ENCODE results near the gene CCL24.
"Not testable (repeated sequence)": the region's sequence is repeated elsewhere in the genome, so short reads cannot be mapped to it uniquely, and the experiment has no call there.

CCL24 gene

DNA sequence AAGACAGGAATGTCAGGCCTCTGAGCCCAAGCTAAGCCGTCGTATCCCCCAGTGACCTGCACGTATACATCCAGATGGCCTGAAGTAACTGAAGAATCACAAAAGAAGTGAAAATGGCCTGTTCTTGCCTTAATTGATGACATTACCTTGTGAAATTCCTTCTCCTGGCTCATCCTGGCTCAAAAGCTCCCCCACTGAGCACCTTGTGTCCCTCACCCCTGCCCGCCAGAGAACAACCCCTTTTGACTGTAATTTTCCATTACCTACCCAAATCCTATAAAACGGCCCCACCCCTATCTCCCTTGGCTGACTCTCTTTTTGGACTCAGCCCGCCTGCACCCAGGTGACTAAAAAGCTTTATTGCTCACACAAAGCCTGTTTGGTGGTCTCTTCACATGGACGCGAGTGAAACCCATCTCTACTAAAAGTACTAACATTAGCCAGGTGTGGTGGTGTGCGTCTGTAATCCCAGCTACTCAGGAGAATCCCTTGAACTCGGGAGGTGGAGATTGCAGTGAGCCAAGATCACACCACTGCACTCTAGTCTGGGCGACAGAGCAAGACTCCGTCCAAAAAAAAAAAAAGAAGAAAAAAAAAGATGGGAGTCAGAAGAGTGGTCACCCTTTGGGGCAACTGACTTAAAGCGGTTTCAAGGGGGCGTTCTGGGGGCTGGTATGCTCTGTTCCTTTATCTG, 25.3 kb downstream of the CCL24 start:
- H3K27me3 Mint-ChIP-seq (ENCODE audit: low read depth); DNase-seq (ENCODE audit: low spot score); H3K4me1 Mint-ChIP-seq (ENCODE audit: low read depth); H3K36me3 Mint-ChIP-seq (ENCODE audit: low read depth); H3K9me3 Mint-ChIP-seq; H3K27ac Mint-ChIP-seq; H3K4me3 Mint-ChIP-seq: not testable (repeated sequence)

DNA sequence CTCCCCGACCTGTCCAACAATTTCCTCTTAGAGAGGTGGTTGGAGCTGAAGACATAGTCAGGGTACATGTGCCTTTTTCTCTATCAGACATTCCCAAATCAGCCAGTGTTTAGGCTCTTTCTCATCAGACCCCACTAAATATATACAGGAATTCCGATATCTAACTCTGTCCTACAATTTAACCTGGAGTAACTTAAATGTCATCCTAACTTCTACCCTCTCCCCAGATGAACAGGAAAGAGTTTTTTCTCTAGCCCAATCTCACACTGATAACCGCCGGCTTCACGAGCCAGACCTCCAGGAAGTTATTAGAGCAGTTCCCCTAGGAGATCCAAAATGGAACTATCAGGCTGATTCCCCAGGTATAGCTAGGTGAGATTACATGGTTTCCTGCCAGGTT, 30.5 kb downstream of the CCL24 start:
- not testable (repeated sequence) for DNase-seq (ENCODE audit: low spot score); H3K4me3 Mint-ChIP-seq; H3K36me3 Mint-ChIP-seq (ENCODE audit: low read depth); H3K4me1 Mint-ChIP-seq (ENCODE audit: low read depth); H3K9me3 Mint-ChIP-seq; H3K27ac Mint-ChIP-seq
- H3K27me3 Mint-ChIP-seq (ENCODE audit: low read depth), result peaks cover 28% of the 10 kb centered on the region

DNA sequence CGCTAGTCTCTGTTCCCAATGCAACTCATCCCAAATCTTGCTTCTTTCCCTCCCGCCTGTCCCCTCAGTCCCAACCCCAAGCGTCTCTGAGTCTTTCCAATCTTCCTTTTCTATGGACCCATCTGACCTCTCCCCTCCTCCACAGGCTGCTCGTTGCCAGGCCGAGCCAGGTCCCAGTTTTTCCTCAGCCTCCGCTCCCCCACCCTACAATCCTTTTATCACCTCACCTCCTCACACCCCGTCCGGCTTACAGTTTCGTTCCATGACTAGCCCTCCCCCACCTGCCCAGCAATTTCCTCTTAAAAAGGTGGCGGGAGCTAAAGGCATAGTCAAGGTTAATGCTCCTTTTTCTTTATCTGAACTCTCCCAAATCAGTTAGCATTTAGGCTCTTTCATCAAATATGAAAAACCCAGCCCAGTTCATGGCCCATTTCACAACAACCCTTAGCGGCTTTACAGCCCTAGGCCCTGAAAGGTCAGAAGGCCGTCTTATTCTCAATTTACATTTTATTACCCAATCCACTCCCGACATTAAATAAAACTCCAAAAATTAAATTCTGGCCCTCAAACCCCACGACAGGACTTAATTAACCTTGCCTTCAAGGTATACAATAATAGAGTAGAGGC, 32.8 kb downstream of the CCL24 start:
- not testable (repeated sequence) for H3K4me1 Mint-ChIP-seq (ENCODE audit: low read depth); H3K9me3 Mint-ChIP-seq

DNA sequence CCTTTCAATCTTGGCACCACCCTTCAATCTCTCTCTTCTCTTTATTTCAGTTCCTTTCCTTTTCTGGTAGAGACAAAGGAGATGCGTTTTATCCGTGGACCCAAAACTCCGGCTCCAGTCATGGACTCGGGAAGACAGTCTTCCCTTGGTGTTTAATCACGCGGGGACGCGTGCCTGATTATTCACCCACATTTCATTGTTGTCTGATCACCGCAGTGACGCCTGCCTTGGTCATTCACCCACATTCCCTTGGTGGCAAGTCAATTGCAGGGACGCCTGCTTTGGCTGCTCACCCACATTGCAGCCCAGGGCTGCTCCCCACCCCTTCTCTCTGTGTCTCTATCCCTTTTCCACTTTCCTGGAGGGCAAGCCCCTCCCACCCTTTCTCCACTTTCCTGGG, 34.1 kb downstream of the CCL24 start:
- not testable (repeated sequence) for H3K27ac Mint-ChIP-seq; DNase-seq (ENCODE audit: low spot score); H3K4me3 Mint-ChIP-seq; H3K9me3 Mint-ChIP-seq; H3K36me3 Mint-ChIP-seq (ENCODE audit: low read depth)
- Mint-ChIP-seq H3K4me1 (ENCODE audit: low read depth) (peaks cover 11% of the 10 kb centered on the region), H3K27me3 (ENCODE audit: low read depth) (peaks cover 28% of the 10 kb centered on the region)

More for the DNA sequence above, 32.8 kb downstream of the CCL24 start:
- H3K27ac Mint-ChIP-seq; H3K4me3 Mint-ChIP-seq; DNase-seq (ENCODE audit: low spot score); H3K36me3 Mint-ChIP-seq (ENCODE audit: low read depth): not testable (repeated sequence)
- H3K27me3 Mint-ChIP-seq (ENCODE audit: low read depth), result peaks cover 28% of the 10 kb centered on the region

DNA sequence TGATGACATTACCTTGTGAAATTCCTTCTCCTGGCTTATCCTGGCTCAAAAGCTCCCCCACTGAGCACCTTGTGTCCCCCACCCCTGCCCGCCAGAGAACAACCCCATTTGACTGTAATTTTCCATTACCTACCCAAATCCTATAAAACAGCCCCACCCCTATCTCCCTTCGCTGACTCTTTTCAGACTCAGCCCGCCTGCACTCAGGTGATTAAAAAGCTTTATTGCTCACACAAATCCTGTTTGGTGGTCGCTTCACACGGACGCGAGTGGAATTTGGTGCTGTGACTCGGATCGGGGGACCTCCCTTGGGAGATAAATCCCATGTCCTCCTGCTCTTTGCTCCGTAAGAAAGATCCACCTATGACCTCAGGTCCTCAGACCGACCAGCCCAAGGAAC, 34.6 kb downstream of the CCL24 start:
- H3K36me3 Mint-ChIP-seq (ENCODE audit: low read depth); H3K27ac Mint-ChIP-seq; H3K4me3 Mint-ChIP-seq; DNase-seq (ENCODE audit: low spot score); H3K9me3 Mint-ChIP-seq: not testable (repeated sequence)
- peaks cover 28% of the 10 kb centered on the region for H3K27me3 Mint-ChIP-seq (ENCODE audit: low read depth)
- H3K4me1 Mint-ChIP-seq (ENCODE audit: low read depth), result peaks cover 11% of the 10 kb centered on the region

DNA sequence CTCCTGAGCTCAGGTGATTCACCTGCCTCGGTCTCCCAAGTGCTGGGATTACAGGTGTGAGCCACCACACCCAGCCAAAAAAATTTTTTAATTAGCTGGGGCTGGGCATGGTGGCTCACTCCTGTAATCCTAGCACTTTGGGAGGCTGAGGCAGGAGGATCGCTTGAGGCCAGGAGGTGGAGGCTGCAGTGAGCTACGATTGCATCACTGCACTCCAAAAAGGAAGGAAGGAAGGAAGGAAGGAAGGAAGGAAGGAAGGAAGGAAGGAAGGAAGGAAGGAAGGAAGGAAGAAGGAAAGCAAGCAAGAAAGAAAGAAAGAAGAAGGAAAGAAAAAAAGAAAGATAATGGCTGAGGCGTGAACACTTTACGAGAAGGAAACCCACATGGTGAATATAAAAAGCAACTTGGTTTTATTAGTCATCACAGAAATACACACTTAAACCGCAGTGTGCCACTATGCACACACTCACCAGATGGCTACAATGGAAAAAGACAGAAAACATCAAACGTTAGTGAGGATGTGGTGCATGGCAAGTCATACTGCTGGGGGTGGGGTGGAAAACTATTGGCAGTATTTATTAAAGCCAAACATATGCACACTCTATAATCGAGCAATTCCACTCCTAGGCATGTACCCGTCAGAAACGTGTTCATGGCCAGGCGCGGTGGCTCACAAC, 37.2 kb downstream of the CCL24 start:
- H3K27ac Mint-ChIP-seq, result peak overlapping the region; percentile 75
- peak; percentile 73 for DNase-seq (ENCODE audit: low spot score)
- peaks cover 13% of the 10 kb centered on the region for H3K27me3 Mint-ChIP-seq (ENCODE audit: low read depth)
- H3K4me1 Mint-ChIP-seq (ENCODE audit: low read depth), result peaks cover 17% of the 10 kb centered on the region
- H3K36me3 Mint-ChIP-seq (ENCODE audit: low read depth), result peaks cover 2% of the 10 kb centered on the region
- no peaks in the 10 kb centered on the region for H3K9me3 Mint-ChIP-seq
- H3K4me3 Mint-ChIP-seq, result no peak overlapping the region

DNA sequence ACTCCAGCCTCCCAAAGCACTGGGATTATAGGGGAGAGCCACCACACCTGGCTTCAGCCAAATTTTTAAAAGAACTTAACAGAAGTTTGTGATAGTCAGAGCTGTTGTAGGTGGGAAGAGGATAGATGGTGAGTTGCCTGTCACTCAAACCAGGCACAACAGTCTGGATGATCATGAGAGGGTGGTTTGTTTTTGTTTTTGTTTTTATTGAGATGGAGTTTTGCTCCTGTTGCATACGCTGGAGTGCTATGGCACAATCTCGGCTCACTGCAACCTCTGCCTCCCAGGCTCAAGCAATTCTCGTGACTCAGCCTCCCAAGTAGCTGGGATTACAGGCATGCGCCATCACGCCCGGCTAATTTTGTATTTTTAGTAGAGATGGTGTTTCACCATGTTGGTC, 39.6 kb downstream of the CCL24 start:
- H3K36me3 Mint-ChIP-seq (ENCODE audit: low read depth); H3K27ac Mint-ChIP-seq; H3K27me3 Mint-ChIP-seq (ENCODE audit: low read depth); H3K4me3 Mint-ChIP-seq; H3K9me3 Mint-ChIP-seq; DNase-seq (ENCODE audit: low spot score): not testable (repeated sequence)
- H3K4me1 Mint-ChIP-seq (ENCODE audit: low read depth), result peaks cover 17% of the 10 kb centered on the region

DNA sequence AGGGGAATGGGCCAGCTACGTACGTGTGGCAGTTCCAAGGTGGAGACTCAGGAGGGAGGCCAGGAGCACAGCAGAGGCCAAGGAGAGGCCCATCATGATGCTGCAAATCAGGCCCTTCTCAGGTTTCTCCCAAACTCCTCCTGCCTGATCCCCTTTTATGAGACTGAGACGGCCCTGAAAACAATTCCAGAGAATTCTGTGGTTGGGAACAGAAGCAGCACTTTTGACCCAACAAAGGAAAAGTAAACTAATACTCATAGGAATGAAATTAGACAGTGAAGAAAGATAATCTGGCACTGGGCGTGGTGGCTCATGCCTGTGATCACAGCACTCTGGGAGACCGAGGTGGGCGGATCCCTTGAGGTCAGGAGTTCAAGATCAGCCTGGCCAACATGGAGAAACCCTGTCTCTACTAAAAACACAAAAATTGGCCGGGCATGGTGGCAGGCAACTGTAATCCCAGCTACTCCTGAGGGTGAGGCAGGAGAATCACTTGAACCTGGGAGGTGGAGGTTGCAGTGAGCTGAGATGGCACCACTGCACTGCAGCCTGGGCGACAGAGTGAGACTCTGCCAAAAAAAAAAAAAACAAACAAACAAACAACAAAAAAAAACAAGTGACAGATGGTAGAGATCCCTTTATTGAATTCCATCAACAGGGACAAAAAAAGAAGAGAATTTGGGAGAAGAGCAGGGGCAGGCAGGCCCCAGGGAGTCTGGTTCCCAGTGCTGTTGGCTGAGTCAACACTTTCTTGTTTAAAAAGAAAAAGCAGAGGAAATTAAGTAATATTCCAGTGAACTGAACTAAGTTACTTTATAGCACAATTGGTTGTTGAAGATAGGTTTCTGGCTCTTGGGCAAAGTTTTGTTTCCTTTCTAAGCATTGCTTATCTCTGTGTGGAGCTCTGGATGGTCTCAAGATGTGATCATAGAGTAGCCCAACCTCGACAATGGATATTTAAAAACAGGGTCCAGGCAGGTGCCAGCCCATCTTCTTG, 41.2 kb downstream of the CCL24 start, which contains the start of gene CCL26:
Gene CCL26 (minus strand): TSS at position 131 of the 997 bp plus-strand sequence. CDS start 35 bp downstream, at position 96.
- no peak for DNase-seq (ENCODE audit: low spot score)
- Mint-ChIP-seq H3K9me3 (no peaks in the 10 kb centered on the region), H3K27ac (no peak within 1 kb of the TSS), H3K4me1 (ENCODE audit: low read depth) (peaks cover 17% of the 10 kb centered on the region), H3K4me3 (no peak within 1 kb of the TSS), H3K27me3 (ENCODE audit: low read depth) (no peaks in the 10 kb centered on the region), H3K36me3 (ENCODE audit: low read depth) (peaks cover 2% of the 10 kb centered on the region)

DNA sequence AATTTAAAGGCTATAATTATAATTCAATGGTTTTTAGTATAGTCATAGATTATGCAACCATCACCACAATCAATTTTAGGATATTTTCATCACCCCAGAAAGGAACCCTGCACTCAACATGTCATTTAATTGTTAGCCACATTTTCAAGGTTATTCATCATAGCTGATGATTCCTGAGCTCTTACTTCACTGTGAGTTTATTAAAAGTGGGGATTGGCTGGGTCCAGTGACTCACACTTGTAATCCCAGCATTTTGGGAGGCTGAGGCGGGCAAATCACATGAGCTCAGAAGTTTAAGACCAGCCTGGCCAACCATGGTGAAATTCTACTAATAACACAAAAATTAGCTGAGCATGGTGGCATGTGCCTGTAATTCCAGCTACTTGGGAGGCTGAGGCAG, 42.4 kb downstream of the CCL24 start:
- no peak overlapping the region for H3K4me3 Mint-ChIP-seq
- DNase-seq (ENCODE audit: low spot score), result no peak
- H3K27me3 Mint-ChIP-seq (ENCODE audit: low read depth), result no peaks in the 10 kb centered on the region
- H3K36me3 Mint-ChIP-seq (ENCODE audit: low read depth), result no peaks in the 10 kb centered on the region
- peaks cover 11% of the 10 kb centered on the region for H3K4me1 Mint-ChIP-seq (ENCODE audit: low read depth)
- H3K27ac Mint-ChIP-seq, result no peak overlapping the region
- H3K9me3 Mint-ChIP-seq, result no peaks in the 10 kb centered on the region

DNA sequence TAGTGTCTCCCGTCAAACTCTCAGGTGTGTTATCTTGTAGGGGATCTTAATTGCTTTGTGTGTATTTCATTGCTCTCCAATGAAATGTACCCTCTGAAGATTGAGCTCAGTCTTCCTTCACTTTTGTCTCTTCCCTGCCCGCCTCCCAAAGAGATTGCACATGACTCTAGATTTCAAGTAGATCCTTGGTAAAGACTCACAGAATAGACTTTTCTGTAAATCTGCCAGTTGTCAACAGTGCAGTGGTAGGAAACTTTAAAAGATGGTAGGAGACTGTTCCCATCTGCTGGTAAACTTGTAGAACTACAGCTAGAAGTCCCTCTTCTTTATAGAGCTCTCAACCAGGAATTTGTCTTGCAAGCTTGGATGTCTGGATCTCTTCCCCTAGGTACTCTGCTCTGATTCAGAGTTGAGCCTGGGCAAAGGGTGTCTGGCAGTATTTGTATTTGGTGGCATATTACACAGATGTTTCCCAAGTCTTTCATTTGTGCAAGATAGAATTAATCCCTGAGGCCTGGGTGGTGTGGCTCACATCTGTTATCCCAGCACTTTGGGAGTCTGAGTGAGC, 51.2 kb downstream of the CCL24 start:
- Mint-ChIP-seq H3K36me3 (ENCODE audit: low read depth) (no peaks in the 10 kb centered on the region), H3K27me3 (ENCODE audit: low read depth) (no peaks in the 10 kb centered on the region), H3K4me1 (ENCODE audit: low read depth) (peaks cover 3% of the 10 kb centered on the region), H3K27ac (no peak overlapping the region), H3K9me3 (no peaks in the 10 kb centered on the region), H3K4me3 (no peak overlapping the region)
- DNase-seq (ENCODE audit: low spot score), result no peak

DNA sequence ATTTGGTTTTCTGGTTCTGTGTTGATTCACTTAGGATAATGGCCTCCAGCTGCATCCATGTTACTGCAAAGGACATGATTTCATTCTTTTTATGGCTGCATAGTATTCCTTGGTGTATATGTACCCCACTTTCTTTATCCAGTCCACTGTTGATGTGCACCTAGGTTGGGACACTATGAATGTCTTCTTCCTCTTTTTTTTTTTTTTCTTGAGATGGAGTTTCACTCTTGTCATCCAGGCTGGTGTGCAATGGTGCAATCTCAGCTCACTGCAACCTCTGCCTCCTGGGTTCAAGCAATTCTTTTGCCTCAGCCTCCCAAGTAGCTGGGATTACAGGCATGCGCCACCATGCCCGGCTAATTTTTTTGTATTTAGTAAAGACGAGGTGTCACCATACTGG, 51.8 kb downstream of the CCL24 start:
- not testable (repeated sequence) for DNase-seq (ENCODE audit: low spot score); H3K4me3 Mint-ChIP-seq; H3K4me1 Mint-ChIP-seq (ENCODE audit: low read depth); H3K9me3 Mint-ChIP-seq; H3K36me3 Mint-ChIP-seq (ENCODE audit: low read depth); H3K27ac Mint-ChIP-seq; H3K27me3 Mint-ChIP-seq (ENCODE audit: low read depth)
